Esophagus squamous epithelium (tissue), 5 donors: Measurements from ENCODE around the gene RNF17. TPM values are rescaled to one million over a fixed set of nuclear protein-coding genes. Genes with fewer than 3 reads are reported as not detected.

Experiments used
- DNase-seq: peaks from one replicate; lab custom pipeline; 2025; lab: John Stamatoyannopoulos, UW
- H3K27ac ChIP-seq, 4 donors: fragments of 200-600 bp; sonication (generic); one replicate each; pipeline ENCODE4 v1.5.1; 2016 to 2019; ENCODE audit warnings: mild to moderate bottlenecking in 1 of 4
- H3K27me3 ChIP-seq, 4 donors: fragments of 200-600 bp; sonication (generic); 1 replicate in 3 of 4; 2 replicates in 1 of 4; pipeline versions ENCODE4 v1.5.1 to v1.6.0; 2017 to 2021; ENCODE audit warnings: antibody characterized with exemption in 1 of 4
- H3K36me3 ChIP-seq, 3 donors: fragments of 200-600 bp; sonication (generic); one replicate each; pipeline ENCODE4 v1.5.1; 2016 to 2019
- H3K4me1 ChIP-seq, 3 donors: fragments of 200-600 bp; sonication (generic); one replicate each; pipeline ENCODE4 v1.5.1; 2017 to 2019
- H3K4me3 ChIP-seq, 4 donors: fragments of 200-600 bp; sonication (generic); 1 replicate in 3 of 4; 2 replicates in 1 of 4; pipeline ENCODE4 v1.5.1; 2016 to 2019; ENCODE audit warnings: mild to moderate bottlenecking in 2 of 4, moderate library complexity in 1 of 4
- H3K9me3 ChIP-seq, 3 donors: fragments of 200-600 bp; sonication (generic); one replicate each; pipeline ENCODE4 v1.5.1; 2016 to 2019
- CTCF ChIP-seq, 6 experiments: fragments of 450-650 bp in 4 of 6; fragments of 200-600 bp in 2 of 6; sonication (generic) in 2 of 6; IDR thresholded peaks; one replicate each; pipeline ENCODE4 v1.5.1; 2016 to 2019; ENCODE audit warnings: antibody characterized with exemption in 6 of 6, mild to moderate bottlenecking in 4 of 6, moderate library complexity in 4 of 6
- POLR2A ChIP-seq, 4 donors: fragments of 450-650 bp; IDR thresholded peaks; one replicate each; pipeline ENCODE4 v1.6.1; 2017; ENCODE audit warnings: antibody characterized with exemption in 4 of 4, mild to moderate bottlenecking in 4 of 4, moderate library complexity in 3 of 4
- WGBS, 2 donors: methylation state at CpG; one replicate each; pipeline ENCODE4 v1.1.5; 2018; 5-methylcytosine and 5-hydroxymethylcytosine counted together
- intact Hi-C: fragments of 100-400 bp; cut with DNase I; formaldehyde crosslinking; loops from one replicate; pipeline ENCODE4 v1.15.0; 2022
- total RNA-seq, 4 donors: library from RNA; depleted of rRNA; stranded (reverse); fragments of >200 nt; gene quantifications; one replicate each; pipeline ENCODE4 v1.1.0, GENCODE V29; 2016
- donor health status: DM: yes; HTN: yes; CAD: no.

RNF17 gene
- total RNA-seq, 4 donors from 2014 or later = 0.38 TPM; not detected in 3

- Histone ChIP-seq H3K36me3 (no peaks in the 10 kb centered on the region), H3K27ac (no peak overlapping the region), H3K9me3 (no peaks in the 10 kb centered on the region), H3K27me3 (no peaks in the 10 kb centered on the region), H3K4me1 (no peaks in the 10 kb centered on the region), H3K4me3 (no peak overlapping the region)
- DNase-seq = no peak
- 59 to 76% methylated on average over 4 of the region's 4 CpGs for WGBS, 2 donors
- no peak for TF ChIP-seq POLR2A (IDR thresholded peaks at IDR 0.05)
- TF ChIP-seq CTCF (IDR thresholded peaks at IDR 0.05) = no peak
- intact Hi-C loops = no loop called here
Measured at GRCh38 chr13:24734950-24735349, 29.0 kb upstream of the RNF17 start.

GRCh38 chr13:24737042-24737441 lies 26.9 kb upstream of the RNF17 start:
- no peak for TF ChIP-seq POLR2A (IDR thresholded peaks at IDR 0.05)
- no peak for TF ChIP-seq CTCF (IDR thresholded peaks at IDR 0.05)
- H3K4me3 ChIP-seq = no peak overlapping the region
- DNase-seq = no peak
- intact Hi-C loops = no loop called here
- H3K9me3 ChIP-seq = no peaks in the 10 kb centered on the region
- no peak overlapping the region for H3K27ac ChIP-seq
- H3K4me1 ChIP-seq = peaks cover 0 to 3% (median 3%) of the 10 kb centered on the region in 3 donors
- H3K36me3 ChIP-seq = no peaks in the 10 kb centered on the region
- H3K27me3 ChIP-seq = no peaks in the 10 kb centered on the region
- WGBS, 2 donors = 83 to 86% methylated on average over 5 to 6 of the region's 6 CpGs

- no peak for TF ChIP-seq CTCF (IDR thresholded peaks at IDR 0.05)
- no peak for TF ChIP-seq POLR2A (IDR thresholded peaks at IDR 0.05)
- 86 to 91% methylated on average over 2 to 4 of the region's 5 CpGs for WGBS, 2 donors
- DNase-seq = no peak
Measured at GRCh38 chr13:24738366-24738847, 25.6 kb upstream of the RNF17 start.

GRCh38 chr13:24740014-24740890 lies 23.7 kb upstream of the RNF17 start:
- DNase-seq = no peak
- intact Hi-C loops = no loop called here
- 83 to 87% methylated on average over 2 to 3 of the region's 12 CpGs for WGBS, 2 donors
- H3K9me3 ChIP-seq = no peaks in the 10 kb centered on the region
- H3K4me1 ChIP-seq = peaks cover 0 to 11% (median 6%) of the 10 kb centered on the region in 3 donors
- H3K4me3 ChIP-seq = no peak overlapping the region
- H3K27ac ChIP-seq = no peak overlapping the region
- H3K36me3 ChIP-seq = no peaks in the 10 kb centered on the region
- no peak for TF ChIP-seq CTCF (IDR thresholded peaks at IDR 0.05)
- TF ChIP-seq POLR2A (IDR thresholded peaks at IDR 0.05) = no peak
- peaks cover 0 to 28% (median 0%) of the 10 kb centered on the region in 4 donors for H3K27me3 ChIP-seq

More at GRCh38 chr13:24738366-24738847, 25.6 kb upstream of the RNF17 start:
- no peaks in the 10 kb centered on the region for H3K36me3 ChIP-seq
- H3K9me3 ChIP-seq = no peaks in the 10 kb centered on the region
- no peak overlapping the region for H3K27ac ChIP-seq
- H3K4me1 ChIP-seq = peaks cover 0 to 11% (median 6%) of the 10 kb centered on the region in 3 donors
- intact Hi-C loops = no loop called here
- no peak overlapping the region for H3K4me3 ChIP-seq
- H3K27me3 ChIP-seq = peaks cover 0 to 10% (median 0%) of the 10 kb centered on the region in 4 donors

- H3K36me3 ChIP-seq = no peaks in the 10 kb centered on the region
- H3K9me3 ChIP-seq = no peaks in the 10 kb centered on the region
- H3K27me3 ChIP-seq = peaks cover 0 to 37% (median 0%) of the 10 kb centered on the region in 4 donors
- no peak for DNase-seq
- no peak overlapping the region for H3K27ac ChIP-seq
- peaks cover 0 to 14% (median 6%) of the 10 kb centered on the region in 3 donors for H3K4me1 ChIP-seq
- 50 to 80% methylated on average over 1 to 2 of the region's 11 CpGs for WGBS, 2 donors
- intact Hi-C loops = no loop called here
- TF ChIP-seq CTCF (IDR thresholded peaks at IDR 0.05) = peak in 1 of 6 experiments; percentile 21
- TF ChIP-seq POLR2A (IDR thresholded peaks at IDR 0.05) = no peak
- H3K4me3 ChIP-seq = no peak overlapping the region
Measured at GRCh38 chr13:24741016-24741662, 22.8 kb upstream of the RNF17 start.
